Esophagus squamous epithelium (tissue), 5 donors: ENCODE data around the gene RNLS. TPM values are rescaled to one million over a fixed set of nuclear protein-coding genes. Genes with fewer than 3 reads are reported as not detected.

Experiments used
- DNase-seq: peaks from one replicate; lab custom pipeline; 2025; lab: John Stamatoyannopoulos, UW
- H3K27ac ChIP-seq, 4 donors: fragments of 200-600 bp; sonication (generic); one replicate each; pipeline ENCODE4 v1.5.1; 2016 to 2019; ENCODE audit warnings: mild to moderate bottlenecking in 1 of 4
- H3K27me3 ChIP-seq, 4 donors: fragments of 200-600 bp; sonication (generic); 1 replicate in 3 of 4; 2 replicates in 1 of 4; pipeline versions ENCODE4 v1.5.1 to v1.6.0; 2017 to 2021; ENCODE audit warnings: antibody characterized with exemption in 1 of 4
- H3K36me3 ChIP-seq, 3 donors: fragments of 200-600 bp; sonication (generic); one replicate each; pipeline ENCODE4 v1.5.1; 2016 to 2019
- H3K4me1 ChIP-seq, 3 donors: fragments of 200-600 bp; sonication (generic); one replicate each; pipeline ENCODE4 v1.5.1; 2017 to 2019
- H3K4me3 ChIP-seq, 4 donors: fragments of 200-600 bp; sonication (generic); 1 replicate in 3 of 4; 2 replicates in 1 of 4; pipeline ENCODE4 v1.5.1; 2016 to 2019; ENCODE audit warnings: mild to moderate bottlenecking in 2 of 4, moderate library complexity in 1 of 4
- H3K9me3 ChIP-seq, 3 donors: fragments of 200-600 bp; sonication (generic); one replicate each; pipeline ENCODE4 v1.5.1; 2016 to 2019
- POLR2A ChIP-seq, 4 donors: fragments of 450-650 bp; IDR thresholded peaks; one replicate each; pipeline ENCODE4 v1.6.1; 2017; ENCODE audit warnings: antibody characterized with exemption in 4 of 4, mild to moderate bottlenecking in 4 of 4, moderate library complexity in 3 of 4
- WGBS, 2 donors: methylation state at CpG; one replicate each; pipeline ENCODE4 v1.1.5; 2018; 5-methylcytosine and 5-hydroxymethylcytosine counted together
- intact Hi-C: fragments of 100-400 bp; cut with DNase I; formaldehyde crosslinking; loops from one replicate; pipeline ENCODE4 v1.15.0; 2022
- total RNA-seq, 4 donors: library from RNA; depleted of rRNA; stranded (reverse); fragments of >200 nt; gene quantifications; one replicate each; pipeline ENCODE4 v1.1.0, GENCODE V29; 2016
- TF ChIP-seq, protein P1 (sequence below), 6 experiments: fragments of 450-650 bp in 4 of 6; fragments of 200-600 bp in 2 of 6; sonication (generic) in 2 of 6; IDR thresholded peaks; one replicate each; pipeline ENCODE4 v1.5.1; 2016 to 2019; ENCODE audit warnings: antibody characterized with exemption in 6 of 6, mild to moderate bottlenecking in 4 of 6, moderate library complexity in 4 of 6
- donor health status: DM: yes; HTN: yes; CAD: no.

The RNLS gene
- total RNA-seq, 4 donors from 2014 or later: 7.9 to 13.5 (median 10.5) TPM

DNA sequence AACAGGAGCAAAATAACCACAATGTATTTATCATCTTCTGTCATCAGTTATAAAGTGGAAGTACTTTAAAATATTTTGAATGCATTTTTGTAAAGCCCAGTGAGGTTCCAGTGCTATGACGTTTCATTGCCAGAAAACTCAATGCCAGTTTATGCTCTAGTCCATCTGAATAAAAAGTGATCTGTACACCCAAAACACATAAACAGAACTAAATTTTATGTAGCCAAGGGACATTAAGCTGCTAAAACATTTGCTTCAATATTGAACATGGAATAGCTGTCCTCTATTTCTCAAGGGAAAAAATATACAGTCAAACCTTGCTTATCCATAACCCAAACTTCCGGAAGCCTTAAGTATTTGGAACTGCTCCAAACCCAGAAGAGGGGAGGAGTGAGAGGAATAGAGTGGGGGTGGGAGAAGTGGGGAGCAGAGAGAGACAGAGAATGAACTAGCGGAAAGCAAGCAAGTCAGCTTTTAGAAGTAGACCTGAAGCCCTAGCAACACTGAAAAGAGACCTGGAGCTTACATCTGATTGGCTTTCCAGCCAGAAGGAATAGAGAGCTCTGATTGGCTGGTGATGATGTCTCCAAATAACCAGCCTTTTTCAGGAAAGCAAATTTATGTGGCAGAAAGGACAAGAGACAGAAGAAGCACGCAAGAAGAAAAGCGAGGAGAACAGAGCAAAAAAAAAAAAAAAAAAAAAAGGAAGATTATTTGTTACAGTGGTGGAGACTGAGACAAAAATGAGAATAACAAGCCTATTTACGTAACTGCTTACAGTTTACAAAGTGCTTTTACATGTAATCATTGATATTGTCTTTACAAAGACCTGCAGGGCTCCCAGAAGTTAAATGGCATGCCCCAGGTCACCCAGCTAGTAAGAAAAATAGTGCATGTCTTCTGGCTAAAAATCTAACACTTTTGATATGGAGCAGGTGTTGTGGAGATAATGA lies 196.0 kb downstream of the RNLS start:
- H3K9me3 ChIP-seq: no peaks in the 10 kb centered on the region
- peak overlapping the region in 3 of 4 donors; percentile 1 to 44 (median 5) for H3K4me3 ChIP-seq
- TF ChIP-seq POLR2A (IDR thresholded peaks at IDR 0.05): no peak
- TF ChIP-seq, protein P1, sequence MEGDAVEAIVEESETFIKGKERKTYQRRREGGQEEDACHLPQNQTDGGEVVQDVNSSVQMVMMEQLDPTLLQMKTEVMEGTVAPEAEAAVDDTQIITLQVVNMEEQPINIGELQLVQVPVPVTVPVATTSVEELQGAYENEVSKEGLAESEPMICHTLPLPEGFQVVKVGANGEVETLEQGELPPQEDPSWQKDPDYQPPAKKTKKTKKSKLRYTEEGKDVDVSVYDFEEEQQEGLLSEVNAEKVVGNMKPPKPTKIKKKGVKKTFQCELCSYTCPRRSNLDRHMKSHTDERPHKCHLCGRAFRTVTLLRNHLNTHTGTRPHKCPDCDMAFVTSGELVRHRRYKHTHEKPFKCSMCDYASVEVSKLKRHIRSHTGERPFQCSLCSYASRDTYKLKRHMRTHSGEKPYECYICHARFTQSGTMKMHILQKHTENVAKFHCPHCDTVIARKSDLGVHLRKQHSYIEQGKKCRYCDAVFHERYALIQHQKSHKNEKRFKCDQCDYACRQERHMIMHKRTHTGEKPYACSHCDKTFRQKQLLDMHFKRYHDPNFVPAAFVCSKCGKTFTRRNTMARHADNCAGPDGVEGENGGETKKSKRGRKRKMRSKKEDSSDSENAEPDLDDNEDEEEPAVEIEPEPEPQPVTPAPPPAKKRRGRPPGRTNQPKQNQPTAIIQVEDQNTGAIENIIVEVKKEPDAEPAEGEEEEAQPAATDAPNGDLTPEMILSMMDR (IDR thresholded peaks at IDR 0.05): no peak
- WGBS, 2 donors: 21 to 37% methylated on average over 6 of the region's 6 CpGs
- peaks cover 8 to 37% (median 19%) of the 10 kb centered on the region in 3 donors for H3K4me1 ChIP-seq
- no peaks in the 10 kb centered on the region for H3K36me3 ChIP-seq
- peak overlapping the region in 3 of 4 donors; percentile 59 to 71 (median 68) for H3K27ac ChIP-seq
- no peak for DNase-seq
- H3K27me3 ChIP-seq: no peaks in the 10 kb centered on the region
- intact Hi-C loops: loop anchor here (10.0 kb wide), 1 partner anchor 532 kb away; no protein-coding TSS in a partner anchor

DNA sequence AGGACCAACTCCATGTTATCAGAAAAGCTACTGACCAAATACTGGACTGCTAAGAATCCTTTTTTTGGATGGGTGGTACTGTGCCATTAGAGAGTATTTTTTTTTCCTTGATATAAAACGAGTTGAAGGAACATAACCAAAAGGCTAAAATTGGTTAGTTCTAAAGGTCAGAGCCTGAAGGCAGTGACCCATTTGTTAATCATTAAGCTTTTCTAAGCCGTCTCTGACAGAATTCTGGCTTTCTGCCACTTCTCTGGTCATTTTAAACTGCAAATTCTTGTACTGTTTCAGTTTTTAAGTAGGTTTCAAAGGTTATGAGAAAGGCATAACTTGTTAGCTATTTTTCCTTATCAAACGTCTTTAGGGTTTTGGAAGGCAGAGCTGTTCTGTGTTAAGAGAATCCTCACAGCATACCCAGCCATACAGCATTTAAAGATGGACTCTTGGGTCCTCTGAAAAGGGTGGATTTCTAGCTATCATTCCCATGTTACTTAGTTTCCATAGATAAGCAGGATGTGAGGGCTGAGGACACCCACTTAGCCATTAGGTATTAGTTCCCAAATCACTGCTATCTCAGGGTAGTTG lies 196.8 kb downstream of the RNLS start:
- H3K4me3 ChIP-seq: peak overlapping the region in 1 of 4 donors; percentile 44

DNA sequence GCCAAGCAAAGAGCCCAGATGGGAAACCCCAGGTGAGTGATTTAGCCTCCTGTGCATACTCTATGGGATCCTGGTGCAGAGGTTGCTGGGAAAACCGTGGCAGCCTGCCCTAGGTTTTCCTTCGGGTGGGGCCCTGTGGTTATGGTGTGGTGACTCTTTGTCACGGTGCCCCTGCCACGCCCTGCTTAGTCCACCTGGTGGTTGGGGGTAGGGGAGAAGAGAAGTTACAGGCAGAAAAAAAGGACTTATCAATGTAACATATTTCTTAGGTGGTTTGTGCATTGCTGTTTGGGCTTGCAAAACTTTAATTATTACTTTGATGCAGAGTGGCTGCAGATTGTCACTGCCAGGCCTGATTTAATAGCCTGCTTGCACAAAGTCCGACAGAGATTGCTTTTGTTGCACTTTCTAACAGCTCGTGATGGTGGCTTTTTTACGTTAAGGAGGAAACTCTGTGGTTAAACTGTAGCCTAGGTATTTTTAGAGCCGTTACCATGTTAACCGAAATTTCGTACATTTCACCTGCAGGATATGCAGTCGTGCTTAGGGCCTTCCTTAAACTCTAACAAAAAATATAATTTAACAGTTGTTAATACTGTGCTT lies 197.4 kb downstream of the RNLS start:
- Histone ChIP-seq H3K9me3 (no peaks in the 10 kb centered on the region), H3K27me3 (no peaks in the 10 kb centered on the region), H3K4me1 (peaks cover 8 to 34% (median 19%) of the 10 kb centered on the region in 3 donors), H3K36me3 (no peaks in the 10 kb centered on the region), H3K27ac (peak overlapping the region in 3 of 4 donors; percentile 59 to 71 (median 68)), H3K4me3 (peak overlapping the region in 1 of 4 donors; percentile 22)
- peak; percentile 14 for DNase-seq
- intact Hi-C loops: loop anchor here (10.0 kb wide), 1 partner anchor 531 kb away; no protein-coding TSS in a partner anchor
- TF ChIP-seq POLR2A (IDR thresholded peaks at IDR 0.05): no peak
- TF ChIP-seq, protein P1 (IDR thresholded peaks at IDR 0.05): peak in 1 of 6 experiments; percentile 28
- 17 to 21% methylated on average over 7 to 11 of the region's 11 CpGs for WGBS, 2 donors

More for the DNA sequence above, 196.8 kb downstream of the RNLS start:
- no peak for DNase-seq
- H3K4me1 ChIP-seq: peaks cover 8 to 34% (median 19%) of the 10 kb centered on the region in 3 donors
- 3 to 5% methylated on average over 3 of the region's 3 CpGs for WGBS, 2 donors
- no peaks in the 10 kb centered on the region for H3K9me3 ChIP-seq
- intact Hi-C loops: loop anchor here (10.0 kb wide), 1 partner anchor 531 kb away; no protein-coding TSS in a partner anchor
- H3K27ac ChIP-seq: peak overlapping the region in 3 of 4 donors; percentile 59 to 71 (median 68)
- TF ChIP-seq, protein P1 (IDR thresholded peaks at IDR 0.05): no peak
- TF ChIP-seq POLR2A (IDR thresholded peaks at IDR 0.05): no peak
- no peaks in the 10 kb centered on the region for H3K36me3 ChIP-seq
- no peaks in the 10 kb centered on the region for H3K27me3 ChIP-seq

DNA sequence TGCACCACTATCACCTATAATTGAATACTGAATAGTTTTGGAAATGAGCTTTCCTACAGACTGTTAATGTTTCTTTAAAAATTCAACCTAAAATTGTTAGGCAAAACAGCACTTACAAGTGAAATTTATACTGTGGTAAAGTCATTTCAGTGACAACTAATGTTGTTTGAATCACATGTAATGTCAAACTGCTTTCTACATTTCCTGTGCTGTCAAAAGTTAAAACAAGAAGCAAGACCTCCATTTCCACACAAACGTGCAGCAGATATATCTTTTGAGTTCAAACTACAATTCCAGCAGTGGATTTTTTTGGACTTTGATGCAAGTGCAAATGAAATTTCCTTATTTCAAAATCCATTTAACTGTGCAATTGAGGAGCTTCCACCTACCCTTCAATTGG lies 199.8 kb downstream of the RNLS start:
- Histone ChIP-seq H3K27ac (no peak overlapping the region), H3K4me3 (no peak overlapping the region), H3K36me3 (no peaks in the 10 kb centered on the region), H3K4me1 (peaks cover 8 to 27% (median 19%) of the 10 kb centered on the region in 3 donors), H3K27me3 (no peaks in the 10 kb centered on the region), H3K9me3 (no peaks in the 10 kb centered on the region)
- intact Hi-C loops: loop anchor here (10.0 kb wide), 1 partner anchor 528 kb away; no protein-coding TSS in a partner anchor
- no peak for TF ChIP-seq POLR2A (IDR thresholded peaks at IDR 0.05)
- TF ChIP-seq, protein P1 (IDR thresholded peaks at IDR 0.05): no peak
- no peak for DNase-seq
- WGBS, 2 donors: 57 to 65% methylated on average over 1 of the region's 1 CpG
